ENCODE data around the gene NHSL1.

GRCh38 chr6:138416206-138416605 is 83.1 kb downstream of the NHSL1 start:
- TF ChIP-seq CTCF (conservative IDR thresholded peaks at IDR 0.05; ENCODE audit: low read length) (no peak), EZH2phosphoT487 (IDR thresholded peaks at IDR 0.05; ENCODE audit: borderline replicate concordance, low read depth, low read length) (no peak)
